Fibroblast of skin of right biceps (primary cell): ENCODE data around the gene HDAC8.
A peak's percentile ranks its signal among the peaks of the same experiment; 100 is the strongest.
"Not testable (repeated sequence)": the region's sequence is repeated elsewhere in the genome, so short reads cannot be mapped to it uniquely, and the experiment has no call there.

ENCODE experiments used
- DNase-seq: peaks from one replicate; pipeline ENCODE4 v3.0.0-alpha.2; 2013

HDAC8 gene

DNA sequence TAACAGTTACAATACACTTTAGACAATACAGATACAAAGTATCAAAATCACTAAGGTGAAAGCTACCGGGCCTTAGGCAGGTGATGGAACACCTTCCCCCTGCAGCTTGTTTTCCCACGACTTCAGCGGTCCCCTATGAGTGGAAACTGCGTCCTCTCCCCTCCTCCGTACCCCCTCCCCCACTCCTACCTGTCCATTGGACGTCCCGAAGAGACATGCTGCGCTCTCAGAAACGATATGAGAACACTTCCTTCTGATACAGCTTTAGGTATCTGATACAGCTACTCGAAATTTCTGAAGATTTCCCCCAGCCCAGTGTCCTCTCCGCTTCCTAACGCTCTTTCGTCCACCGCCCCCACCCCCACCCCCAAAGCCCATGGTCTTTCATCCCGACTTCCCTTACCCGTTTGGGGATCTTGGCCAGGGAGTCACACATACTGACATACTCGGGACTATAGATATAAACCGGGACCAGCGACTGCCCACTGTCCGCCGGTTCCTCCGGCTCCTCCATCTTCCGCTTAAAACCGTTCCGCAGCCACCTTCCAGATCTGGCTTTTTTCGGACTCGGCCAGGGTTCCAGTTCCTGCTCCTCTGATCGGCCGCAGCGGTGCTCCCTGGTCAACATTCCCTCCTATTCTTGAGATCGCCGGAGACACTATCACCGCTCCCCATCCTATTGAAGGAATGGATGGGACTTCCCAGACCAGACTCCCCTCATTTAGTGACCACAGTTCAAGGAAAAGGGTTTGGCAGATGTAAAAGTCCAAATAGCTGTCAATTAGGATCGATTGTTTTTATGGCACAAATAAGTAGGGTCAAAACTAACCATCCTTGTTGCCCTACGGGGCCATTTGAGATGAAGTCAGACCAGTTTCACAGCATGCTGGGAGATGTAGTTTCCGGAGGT is at the start of gene HDAC8:
Gene HDAC8 (minus strand): TSS at position 596 of the 910 bp plus-strand sequence. CDS start 82 bp downstream, at position 514.
- DNase-seq = peak; percentile 82

DNA sequence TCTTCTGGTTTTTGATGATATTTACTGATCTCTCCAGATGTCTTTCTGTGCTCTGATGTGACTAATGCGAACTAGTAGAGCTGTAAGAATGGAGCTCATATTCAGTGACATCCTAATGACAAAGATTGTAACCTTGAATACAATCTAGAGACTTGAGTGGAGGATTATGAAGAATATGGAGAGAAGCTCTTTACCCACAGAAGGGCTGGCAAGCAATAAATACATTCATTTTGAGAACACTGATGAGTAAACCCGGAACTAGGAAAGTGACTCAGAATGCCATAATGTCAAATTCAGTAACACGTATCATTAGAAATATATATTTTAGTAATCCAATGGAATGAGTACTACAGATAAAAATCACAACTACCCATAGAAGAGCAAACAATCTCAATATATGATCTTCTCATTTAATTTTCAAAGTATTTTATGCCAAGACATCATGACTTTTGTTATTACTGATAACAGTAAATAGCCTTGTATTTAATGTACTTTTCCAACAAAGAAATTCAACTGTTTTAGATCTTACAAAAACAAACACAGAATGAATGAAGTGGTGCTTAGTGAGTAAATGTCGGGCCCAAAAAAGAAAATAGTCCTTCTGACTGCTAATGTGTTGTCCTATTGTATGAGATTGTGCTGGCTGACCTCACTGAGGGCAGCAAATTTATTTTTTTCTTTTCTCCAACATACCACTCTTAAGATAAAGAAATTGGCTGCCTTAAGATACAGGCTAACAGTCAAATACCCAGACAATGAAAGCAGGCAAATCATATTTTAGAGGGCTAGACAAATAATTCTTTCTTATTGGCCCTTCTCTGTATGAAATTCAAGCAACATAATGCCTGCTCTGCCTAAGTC is 49.2 kb upstream of the HDAC8 start:
- peak; percentile 58 for DNase-seq

DNA sequence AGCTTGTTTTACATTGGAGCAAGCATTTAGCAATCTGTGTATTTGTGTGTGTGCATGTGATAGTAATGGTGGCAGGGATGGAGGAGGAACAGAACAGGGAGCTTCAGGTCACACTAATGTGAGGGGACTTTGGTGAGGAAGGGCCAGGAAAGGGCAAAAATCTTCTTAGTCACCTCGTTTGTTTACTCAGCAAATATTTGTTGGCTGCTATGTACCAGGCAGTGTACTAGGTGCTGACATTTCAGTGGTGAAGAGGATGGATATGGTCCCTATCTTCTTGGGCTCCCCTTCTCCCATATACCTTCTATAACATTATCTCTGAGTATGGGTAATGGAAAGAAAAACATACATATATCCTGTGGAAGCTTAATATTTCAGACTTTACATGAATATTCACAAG is 48.5 kb upstream of the HDAC8 start:
- no peak for DNase-seq

DNA sequence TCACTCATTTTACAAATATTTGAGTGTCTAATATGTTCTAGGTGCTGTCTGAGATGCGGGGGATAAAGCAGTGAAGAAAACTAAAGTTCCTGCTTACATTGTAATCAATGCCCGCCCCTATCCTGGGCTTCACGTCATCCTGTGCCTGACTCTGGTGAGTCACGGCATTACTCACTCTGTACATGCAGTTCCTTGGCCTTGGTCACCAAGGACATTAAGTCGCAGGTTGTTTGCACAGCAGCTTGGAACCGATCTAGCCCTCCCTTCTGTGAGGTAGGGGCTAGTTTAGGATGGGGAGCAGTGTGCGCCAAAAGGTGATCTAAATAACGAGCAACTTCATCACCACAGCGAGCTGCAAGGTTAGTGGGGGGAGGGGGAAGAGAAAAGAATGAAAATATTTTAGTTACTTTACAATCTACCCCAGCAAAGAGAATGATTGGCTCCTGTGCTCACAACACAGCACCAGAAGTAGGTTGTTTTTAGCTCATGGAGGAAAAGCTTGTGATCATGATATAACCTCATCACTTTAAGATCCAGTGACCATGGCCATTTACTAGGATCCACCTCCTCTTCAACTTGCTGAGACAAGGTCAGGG is 48.0 kb upstream of the HDAC8 start:
- DNase-seq = peak; percentile 83

DNA sequence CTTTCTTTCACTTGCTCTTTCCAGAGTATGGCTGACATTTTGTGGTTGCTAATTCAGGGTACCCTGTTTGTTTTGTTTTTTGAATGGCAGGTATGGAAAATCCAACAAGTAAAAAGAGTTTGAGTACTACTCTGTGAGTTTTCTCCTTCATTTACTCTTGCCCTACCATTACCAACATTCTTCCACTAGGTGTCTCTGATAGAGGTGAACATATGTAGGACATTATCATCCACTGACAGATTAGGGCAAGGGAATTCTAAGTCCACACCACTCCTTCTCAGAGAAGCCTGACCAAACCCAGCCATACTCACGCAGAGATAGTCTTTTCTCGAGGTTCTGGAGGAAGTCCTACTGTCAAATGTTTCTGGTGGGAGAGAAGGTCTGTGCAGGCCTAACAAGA is 36.7 kb upstream of the HDAC8 start:
- DNase-seq = peak; percentile 0

DNA sequence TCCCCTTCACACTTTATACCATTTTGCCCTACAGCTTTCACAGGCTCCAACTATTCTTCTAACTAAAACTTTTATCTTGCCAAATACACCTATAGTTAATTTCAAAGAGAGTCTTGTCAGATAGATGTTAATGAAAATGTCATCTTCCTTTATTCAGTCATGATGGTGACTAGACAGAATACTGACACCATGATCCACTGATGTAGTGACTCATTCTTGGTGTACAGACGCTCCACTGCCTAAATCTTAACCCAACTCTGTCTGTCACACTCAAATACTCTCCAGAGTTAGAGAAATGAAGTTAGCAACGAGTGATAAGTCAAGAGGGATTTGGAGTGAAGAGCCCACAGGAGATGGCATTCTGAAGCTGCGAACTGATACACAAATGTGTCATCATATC is 32.1 kb upstream of the HDAC8 start:
- DNase-seq = no peak

DNA sequence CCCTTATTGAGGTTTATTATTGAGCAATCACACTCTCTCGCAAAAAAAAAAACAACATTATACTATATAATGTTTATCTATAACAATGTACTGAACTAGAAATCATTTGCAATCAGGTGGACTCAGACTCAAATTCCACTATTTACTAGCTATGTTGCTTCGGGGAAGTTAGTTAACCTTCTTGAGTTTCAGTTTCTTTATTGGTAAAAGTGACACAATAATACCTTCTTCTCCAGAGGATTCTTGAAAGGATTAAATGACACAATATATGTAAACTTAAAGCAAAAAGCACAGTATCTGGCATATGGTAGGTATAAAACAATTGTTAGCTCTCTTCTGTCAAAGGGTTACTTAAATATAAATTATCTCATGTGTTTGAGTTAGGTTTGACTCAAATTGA is 31.5 kb upstream of the HDAC8 start:
- no peak for DNase-seq

DNA sequence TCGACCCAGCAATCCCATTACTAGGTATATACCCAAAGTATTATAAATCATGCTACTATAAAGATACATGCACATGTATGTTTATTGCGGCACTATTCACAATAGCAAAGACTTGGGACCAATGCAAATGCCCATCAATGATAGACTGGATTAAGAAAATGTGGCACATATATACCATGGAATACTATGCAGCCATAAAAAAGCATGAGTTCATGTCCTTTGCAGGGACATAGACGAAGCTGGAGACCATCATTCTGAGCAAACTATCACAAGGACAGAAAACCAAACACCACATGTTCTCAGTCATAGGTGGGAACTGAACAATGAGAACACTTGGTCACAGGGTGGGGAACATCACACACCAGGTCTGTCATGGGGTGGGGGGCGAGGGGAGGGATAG is 18.4 kb upstream of the HDAC8 start:
- not testable (repeated sequence) for DNase-seq

DNA sequence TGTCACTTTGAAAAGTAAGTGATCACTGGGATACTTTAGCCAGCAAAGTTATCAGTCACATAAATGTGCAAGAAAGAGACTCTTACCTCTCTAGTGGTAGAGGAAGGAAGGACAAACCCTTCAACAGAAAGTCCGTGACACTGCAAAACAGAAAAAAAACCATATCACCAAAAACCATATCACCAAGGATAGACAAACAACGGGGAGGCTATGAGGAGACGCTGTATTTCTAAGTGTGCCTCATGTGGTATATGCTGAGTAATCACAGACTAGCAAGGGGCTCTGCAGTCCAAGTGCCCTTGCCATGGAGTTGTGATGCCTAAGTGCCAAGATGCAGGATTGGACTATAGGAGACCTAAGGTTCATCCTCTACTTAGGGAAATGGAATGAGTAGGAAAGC is 11.5 kb upstream of the HDAC8 start:
- DNase-seq = no peak

DNA sequence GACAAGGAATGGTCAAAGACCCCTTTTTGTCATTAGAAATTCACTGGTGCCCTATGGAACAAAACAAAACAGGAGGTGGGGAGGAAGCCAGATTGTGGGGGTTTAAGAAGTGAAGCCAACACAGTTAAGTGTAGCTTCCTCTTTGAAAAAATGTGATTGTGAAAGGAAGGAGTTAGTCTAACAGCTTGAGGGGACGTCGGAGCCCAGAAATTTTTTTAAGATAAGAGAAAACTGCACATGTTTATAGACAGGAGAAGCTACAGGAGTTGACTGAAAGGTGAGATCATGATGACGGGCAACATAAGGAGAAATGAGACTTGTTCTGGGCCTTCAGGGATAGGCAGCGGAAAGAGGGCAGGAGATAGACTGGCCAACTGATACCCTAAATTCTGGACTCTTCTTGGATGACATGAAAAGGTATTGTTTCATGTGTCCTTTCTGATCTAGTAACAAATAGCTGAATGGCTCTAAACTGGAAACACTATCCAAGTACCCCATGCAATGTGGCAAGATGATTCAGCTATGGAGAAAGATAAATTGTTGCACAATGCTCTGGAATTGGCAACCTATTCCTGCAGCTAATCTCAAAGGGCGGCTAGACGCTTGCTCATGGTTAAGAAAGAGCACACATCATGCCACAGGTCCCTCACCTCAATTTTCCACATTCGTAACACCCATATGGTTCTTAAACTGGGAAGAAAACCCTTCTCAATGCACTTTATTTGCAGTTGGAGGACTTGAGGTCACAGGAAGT is 3.7 kb upstream of the HDAC8 start:
- peak; percentile 24 for DNase-seq

DNA sequence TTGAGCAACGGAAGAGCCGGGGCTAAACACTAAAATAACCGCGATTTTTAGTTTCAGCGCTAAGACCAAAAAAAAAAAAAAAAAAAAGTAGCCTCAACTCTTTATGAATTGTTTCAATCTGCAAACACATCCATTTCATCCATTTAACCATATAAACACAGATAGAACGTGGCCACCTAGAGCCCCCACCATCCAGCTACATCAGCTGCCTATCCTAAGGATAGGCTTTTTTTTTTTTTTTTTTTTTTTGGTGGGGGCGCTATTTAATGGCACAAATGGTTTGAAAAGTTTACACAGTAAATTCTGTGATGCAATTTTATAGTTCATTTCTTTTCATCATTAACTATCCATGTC is 492 bp upstream of the HDAC8 start:
- no peak for DNase-seq

DNA sequence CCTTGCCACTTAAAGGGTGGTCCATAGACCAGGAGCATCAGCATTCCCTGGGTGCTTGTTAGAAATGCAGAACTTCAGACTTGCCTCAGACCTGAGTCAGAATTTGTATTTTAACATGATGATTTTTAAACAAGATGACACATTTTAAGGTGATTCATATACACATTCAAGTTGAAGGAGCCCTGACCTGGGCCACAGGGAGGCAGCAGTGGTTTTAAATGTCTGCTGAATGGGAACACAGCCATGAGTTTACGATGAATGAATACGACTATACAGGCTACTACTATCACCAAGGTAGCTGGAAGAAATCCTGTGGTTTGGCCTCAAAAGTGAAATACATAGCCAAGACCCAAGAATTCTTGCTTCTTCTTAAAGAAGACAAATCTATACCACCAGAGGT is 2.9 kb downstream of the HDAC8 start:
- DNase-seq = peak; percentile 70

DNA sequence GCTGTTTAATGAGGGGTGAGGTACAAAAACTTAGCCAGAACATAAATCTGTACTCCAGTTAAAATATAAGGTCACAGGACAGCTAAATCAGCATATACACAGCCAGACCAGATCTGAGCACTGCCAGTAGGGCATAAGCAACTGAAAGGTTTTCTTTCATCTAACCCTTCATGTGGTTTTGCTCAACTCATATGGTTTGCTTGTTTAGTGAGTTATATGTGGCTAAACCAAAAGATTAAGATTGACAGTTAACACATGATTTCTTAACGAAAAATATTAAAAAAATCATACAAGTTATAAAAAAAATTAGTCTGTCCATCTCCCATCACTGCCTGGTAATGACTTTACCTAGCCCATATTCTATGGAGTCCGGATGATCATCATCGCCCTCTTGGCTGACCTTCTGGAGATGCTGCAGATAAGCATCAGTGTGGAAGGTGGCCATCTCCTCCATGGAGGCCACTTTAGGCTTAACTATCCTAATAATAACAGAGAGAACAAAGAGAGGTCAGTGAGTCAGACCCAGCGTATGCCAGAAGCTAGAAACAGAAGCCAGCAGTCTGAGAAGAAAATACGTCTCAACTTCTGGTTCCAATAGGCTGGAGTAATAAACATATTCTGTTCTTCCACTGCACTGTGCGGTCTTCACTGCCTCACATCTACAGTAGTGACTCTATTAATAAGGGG is 4.1 kb downstream of the HDAC8 start:
- DNase-seq = no peak

DNA sequence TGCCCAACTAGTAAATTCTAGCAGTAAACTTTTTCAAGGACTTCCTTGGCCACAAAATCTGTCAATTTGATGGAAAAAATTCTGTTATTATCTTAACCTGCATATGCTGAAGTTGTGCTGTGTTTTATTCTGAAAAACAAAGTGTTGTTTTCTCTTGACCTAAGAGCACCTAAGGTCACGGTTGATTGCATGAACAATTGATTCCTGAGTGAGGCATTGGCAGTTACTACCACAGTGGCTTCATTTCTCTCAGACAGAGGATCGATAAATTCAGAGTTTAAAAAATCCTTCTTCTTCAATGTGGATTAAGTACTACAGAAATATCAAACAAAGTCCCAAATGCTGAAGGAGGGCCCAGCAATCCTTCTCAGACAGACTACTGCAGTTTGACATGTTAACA is 6.2 kb downstream of the HDAC8 start:
- DNase-seq = no peak

DNA sequence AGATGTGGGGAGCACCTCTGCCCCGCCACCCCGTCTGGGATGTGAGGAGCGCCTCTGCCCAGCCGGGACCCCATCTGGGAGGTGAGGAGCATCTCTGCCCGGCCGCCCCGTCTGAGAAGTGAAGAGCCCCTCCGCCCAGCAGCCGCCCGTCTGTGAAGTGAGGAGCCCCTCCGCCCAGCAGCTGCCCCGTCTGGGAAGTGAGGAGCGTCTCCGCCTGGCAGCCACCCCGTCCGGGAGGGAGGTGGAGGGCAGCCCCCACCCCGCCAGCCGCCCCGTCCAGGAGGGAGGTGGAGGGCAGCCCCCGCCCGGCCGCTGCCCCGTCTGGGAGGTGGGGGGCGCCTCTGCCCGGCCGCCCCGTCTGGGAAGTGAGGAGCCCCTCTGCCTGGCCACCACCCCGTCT is 13.0 kb downstream of the HDAC8 start:
- DNase-seq = not testable (repeated sequence)

DNA sequence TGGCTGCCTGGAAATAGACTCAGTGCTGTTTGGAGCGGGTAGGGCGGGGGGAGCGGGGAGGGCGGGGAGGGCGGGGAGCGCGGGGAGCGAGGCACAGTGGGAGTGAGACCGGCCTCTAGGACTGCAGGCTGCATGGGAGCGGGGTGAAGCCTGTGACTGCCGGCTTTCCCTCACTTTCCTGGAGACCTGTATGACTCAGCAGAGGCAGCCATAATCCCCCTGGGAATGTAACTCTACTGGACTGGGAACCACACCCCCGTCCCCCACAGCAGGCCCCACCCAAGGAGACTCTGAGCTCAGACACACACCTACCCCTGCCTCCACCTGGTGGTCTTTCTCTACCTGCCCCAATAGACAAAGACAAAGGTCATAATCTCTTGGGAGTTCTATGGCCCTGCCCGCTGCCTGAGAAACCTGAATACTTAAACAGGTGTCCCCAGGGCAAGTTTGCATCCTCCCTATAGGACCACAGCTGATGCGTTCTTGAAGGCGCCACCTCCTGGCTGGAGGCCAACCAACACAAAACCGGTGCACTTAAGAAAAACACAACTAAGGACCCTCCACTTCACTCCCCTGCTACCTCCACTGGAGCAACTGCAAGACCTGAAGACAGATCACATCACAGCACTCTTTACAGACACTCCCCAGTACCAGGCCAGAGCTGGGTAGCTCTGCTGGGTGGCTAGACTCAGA is 18.0 kb downstream of the HDAC8 start:
- peak; percentile 48 for DNase-seq

DNA sequence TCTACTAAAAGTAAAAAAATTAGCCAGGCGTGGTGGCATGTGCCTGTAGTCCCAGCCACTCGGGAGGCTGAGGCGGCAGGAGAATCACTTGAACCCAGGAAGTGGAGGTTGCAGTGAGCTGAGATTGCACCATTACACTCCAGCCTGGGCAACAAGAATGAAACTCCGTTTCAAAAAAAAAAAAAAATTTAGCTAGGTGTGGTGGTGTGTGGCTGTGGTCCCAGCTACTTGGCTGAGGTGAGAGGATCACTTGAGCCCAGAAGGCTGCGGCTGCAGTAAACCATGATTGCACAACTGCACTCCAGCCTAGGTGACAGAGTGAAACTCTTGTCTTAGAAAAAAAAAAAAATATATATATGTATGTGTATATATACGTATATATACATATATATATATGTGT is 20.2 kb downstream of the HDAC8 start:
- DNase-seq = not testable (repeated sequence)

DNA sequence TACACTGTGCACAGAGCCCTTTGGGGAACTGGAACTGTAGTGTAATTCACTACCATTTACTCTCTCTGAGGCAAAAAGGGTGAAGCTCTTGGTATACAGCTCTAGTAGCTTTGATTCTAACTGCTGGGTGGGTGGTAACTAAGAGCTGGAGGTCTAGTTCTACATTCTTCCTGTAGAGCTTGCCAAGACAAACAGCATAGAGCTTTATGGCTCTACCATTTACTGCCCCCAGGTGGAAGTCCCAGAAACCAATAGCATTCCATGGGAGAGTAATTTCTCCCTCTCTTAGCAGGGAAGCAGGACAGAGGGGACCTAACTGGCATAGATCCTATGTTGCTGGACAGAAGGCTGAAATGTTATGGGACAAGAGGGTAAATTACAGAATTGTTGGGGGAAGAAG is 26.7 kb downstream of the HDAC8 start:
- DNase-seq = no peak

DNA sequence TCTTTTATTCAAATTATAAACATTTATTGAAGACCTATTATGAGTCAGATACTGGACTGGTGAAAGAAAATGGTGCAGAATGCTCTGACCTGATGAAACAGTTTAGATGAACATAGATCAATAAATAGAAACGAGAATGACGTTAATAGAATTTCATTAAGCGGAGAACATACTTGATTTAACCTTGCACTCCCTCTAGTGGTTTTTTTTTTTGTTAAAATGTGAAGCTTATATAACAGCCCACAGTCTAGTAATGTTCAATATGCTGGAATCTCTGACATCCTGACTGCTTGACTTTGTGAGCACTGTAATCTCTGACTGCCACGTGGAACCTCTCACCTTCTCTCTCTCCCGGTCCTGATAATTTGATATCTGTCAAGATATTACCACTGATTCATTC is 32.3 kb downstream of the HDAC8 start:
- DNase-seq = peak; percentile 21

DNA sequence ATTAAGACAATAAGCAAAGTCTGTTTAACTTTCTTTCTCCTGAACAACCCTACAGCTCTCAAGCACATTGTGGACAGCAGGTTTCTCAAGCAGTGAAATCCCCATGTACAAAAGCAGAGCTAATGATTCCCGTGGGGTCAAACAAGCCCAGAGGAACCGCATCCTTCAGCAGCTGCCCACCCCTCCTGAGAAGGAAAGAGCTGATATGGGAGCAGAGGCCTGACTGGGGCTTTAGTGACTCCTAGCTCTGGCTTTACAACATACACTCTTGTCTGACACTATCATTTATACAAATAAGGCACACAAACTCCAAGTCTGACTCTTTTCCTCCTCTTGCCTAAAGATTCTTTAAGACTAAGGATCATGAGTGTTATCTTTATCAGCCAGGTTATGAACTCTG is 32.8 kb downstream of the HDAC8 start:
- no peak for DNase-seq

DNA sequence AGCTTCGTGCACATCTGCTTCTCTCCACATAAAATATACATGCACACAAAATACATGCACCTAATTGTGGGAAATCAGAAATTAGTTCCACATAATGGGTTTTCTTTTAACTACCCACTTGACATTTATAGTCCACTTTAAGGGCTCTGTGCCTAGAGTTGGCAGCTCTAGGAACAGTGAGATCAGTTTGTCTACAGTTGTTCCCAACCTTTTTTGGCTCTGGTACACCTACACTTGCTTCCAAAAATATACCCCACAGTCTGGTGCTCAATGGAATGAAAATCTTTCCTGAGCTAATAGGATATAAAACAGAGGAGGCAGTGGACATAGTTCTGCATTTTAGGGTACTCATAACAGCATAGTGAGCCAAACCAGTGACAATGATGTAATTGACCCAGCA is 36.1 kb downstream of the HDAC8 start:
- DNase-seq = no peak

DNA sequence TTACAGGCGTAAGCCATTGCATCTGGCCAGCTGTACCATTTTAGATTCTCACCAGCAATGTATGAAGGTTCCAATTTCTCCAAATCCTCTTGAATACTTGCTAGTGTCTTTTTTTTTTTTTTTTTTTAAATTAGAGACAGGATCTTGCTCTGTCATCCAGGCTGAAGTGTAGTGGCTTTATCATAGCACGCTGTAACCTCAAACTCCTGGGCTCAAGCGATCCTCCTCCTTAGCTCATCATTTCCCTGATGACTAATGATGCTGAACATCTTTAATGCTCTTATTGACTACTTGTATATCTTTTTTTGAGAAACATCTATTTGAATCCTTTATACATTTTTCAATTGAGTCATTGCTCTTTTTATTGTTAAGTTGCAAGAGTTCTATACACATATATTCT is 40.3 kb downstream of the HDAC8 start:
- DNase-seq = peak; percentile 47
